ENCODE data around the gene COL20A1.
"Not testable (repeated sequence)": the region's sequence is repeated elsewhere in the genome, so short reads cannot be mapped to it uniquely, and the experiment has no call there.

COL20A1 gene

DNA sequence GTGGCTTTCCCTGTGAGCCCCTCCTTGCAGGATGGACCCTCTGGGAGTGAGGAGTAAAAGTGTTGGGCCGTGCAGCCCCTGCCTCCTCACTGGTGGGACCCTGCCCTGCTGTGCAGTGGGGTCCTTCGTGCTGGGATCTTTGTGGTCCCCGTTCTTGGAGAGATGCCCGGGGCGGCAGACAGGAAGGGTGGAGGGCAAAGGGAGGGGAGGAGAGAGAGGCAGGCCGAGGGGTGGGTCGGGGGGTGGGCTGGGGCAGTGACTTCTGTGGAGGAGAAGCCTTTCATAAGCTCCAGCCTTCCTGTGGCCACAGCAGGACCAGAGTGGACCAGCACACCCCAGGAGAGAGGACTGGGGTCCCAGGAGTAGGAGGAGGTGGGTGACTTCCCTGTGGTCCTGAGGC, at the start of gene COL20A1:
Gene COL20A1, plus strand, starts transcription at position 283 of the 400 bp plus-strand sequence. CDS start 1,922 bp downstream, outside the sequence.
- no peak for DNase-seq

DNA sequence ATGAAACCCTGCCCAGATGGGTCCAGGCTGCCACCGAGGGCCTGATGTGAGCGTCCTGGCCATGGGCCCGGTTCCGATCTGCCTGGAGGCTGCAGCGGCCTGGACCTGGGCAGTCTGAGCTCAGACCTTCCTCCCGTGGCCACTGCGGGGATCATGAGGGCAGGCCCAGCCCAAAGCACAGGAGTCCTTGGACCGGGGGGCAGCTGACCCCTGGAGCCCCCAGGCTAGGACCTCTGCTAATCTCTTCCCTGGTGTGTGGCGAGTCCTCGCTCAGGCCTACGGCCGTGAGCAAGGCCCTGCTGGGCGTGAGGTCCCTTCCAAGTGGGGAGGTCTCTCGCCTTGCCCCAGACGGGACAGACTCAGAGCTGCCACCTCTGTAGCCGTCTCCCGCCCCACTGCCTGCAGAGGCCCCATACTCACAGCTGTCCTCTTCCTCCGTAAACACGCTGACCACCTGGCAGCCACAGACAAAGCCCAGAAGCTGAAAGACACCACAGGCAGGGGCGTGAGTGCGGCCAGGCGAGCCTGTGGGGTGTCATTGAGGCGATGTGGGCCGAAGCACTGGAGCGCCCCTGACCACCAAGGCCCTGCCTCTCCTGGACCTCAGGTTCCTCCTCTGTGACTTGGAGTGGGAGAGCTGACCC, 49.3 kb upstream of the COL20A1 start:
- DNase-seq, result no peak

DNA sequence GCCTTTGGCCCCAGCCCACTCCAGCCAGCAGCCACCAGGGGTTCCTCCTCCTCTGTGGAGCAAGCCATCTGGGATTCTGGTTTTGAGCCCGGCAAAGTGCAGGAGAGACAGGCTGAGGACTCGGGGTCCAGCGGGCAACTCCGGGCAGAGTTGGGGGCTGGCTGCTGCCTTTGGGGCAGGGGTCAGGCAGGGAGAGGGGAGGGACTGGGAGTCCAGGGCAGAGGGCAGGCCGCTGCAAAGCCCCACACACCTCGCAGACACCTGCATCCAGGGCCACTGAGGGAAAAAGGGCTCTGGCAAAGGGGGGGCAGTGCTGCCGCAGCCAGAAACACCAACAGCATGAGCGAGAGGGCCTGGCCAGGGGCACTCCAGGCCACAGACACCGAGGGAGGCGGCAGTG, 48.5 kb upstream of the COL20A1 start:
- no peak for DNase-seq

DNA sequence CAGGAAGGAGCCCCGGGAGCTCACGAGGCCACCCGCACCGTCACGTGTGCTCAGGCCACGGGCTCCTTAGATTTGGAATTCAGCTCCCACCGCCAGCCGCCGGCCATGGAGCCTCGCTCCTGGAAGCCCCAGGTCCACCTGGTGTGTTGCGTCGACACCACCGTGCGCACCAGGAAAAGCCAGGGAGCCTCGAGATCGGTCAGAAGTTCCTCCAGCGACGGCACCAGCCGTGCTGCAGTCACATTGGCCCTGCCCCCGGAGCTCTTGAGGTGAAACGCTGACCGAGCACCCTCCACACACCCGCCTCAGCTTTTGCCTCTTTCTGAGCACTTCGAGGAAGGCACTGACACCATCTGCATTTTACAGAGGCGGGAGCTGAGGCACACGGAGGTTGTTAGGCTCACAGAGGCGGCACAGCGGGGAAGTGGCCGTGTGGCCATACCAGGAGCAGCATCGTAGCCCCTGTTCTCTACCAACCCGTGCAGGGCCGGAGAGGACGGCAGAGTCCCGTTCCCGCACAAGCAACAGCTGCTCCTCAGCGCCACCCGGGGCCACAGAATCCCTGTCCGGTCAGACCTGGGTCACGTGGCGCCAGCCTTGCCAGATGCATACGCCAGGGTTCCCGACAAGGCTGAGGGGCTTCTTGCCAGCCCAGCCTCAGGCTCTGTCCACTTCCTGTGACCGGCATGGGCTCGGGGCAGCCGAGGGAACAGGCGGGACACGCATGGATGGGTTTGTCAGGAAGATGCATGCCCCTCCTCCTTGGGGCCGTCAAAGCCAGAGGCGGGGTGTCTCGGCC, 46.3 kb upstream of the COL20A1 start:
- no peak for DNase-seq

DNA sequence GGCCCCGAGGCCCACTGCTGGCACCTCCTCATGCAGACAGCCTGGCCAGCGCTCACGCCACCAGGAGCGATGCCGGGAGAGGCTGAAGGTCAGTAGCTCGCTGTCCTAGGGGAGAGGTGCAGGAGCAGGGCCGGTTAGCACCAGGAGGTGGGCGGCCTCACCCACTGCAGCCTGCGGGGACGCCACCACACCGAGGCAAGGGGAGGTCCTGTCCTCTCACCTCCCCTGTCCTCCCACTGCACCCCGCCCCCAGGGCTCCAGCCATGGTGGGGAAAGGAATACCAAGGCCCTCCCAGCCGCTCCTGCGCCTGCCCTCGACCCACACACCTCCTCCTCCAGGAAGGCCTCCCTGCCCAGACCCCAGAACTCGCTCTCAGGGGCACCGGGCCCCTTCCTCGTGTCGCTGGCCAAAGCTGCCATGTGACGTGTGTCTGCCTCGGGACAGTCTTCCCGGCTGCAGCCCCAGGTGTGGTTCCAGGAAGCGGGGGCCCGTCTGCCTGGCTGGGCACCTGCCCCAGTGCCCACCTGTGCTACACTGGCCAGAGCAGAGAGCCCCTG, 45.2 kb upstream of the COL20A1 start:
- DNase-seq, result no peak

DNA sequence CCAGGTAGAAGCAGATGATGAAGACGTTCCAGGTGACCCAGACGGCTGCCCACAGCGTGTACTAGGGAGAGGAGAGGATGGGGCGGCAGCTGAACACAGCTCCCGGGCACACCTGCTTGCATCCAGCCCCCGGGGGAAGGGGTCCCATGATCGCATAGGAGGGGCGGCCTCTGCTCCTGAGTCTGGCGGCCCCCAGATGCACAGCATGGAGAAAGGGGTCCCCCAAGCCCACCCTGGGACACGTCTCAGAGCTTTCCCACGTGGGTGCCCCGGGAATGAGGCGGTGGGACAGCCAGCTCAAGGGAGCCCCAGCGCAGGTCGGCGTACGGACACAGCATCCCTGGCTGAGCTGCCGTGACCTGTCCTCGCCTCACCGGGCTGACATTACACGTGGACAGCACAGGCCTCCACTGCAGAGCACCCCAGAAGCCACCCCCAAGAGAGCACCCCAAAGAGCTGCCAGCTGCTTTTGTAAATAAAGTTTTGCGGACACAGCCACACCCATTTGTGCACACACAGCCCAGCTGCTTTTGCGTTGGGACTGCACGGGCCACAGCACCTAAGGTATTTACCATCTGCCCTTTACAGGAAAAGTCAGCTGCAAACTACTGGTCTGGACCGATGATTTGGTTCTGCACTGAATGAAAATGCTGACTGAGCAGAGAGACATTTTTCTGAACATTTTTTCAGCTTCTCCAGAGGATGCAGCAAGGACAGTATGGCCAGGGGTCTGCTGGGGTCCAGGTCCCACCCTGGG, 44.0 kb upstream of the COL20A1 start:
- no peak for DNase-seq

DNA sequence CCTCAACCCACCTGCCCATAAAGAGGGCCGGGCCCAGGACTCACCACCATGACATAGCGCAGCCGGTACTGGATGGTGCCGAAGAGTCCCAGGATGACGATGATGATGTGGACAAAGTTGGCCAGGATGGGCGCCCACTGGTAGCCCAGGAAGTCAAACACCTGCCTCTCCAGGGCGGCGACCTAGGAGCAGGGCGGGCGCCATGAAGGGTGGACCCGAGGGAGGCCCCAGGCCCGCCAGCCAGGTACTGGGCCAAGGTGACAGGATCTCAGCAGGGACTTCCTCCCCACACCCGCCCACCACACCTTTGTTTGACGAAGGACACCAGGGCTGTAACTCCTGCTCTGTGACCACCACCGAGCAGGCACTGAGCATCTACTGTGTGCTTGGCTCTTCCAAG, 43.1 kb upstream of the COL20A1 start:
- no peak for DNase-seq

DNA sequence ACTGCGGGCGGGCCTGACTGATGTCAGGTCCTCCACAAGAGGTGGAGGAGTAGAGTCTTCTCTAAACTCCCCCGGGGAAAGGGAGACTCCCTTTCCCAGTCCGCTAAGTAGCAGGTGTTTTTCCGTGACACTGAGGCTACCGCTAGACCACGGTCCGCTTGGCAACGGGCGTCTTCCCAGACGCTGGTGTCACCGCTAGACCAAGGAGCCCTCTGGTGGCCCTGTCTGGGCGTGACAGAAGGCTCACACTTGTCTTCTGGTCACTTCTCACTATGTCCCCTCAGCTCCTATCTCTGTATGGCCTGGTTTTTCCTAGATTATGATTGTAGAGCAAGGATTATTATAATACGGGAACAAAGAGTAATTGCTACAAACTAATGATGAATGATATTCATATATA, 41.6 kb upstream of the COL20A1 start:
- DNase-seq, result not testable (repeated sequence)

DNA sequence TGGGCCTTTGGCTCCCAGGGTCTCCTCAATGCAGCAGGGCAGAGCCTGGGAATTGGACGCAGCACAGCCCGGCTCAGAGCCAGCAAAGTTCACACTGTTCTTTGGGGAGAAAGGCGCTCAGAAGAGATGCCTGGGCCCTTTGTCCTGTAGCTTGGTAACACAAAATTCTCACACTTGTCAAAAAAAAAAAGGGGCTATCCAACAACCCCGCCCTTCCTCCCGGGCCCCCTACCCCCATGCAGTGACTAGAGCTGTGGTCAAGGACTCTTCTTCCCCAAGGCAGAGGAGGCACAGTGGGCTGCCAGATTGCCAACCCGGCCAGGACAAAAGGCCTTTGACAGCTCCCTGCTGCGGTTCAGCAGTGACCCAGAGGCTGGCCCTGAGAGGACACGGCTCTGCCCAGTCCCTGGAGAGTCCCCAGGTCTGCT, 40.7 kb upstream of the COL20A1 start:
- no peak for DNase-seq

DNA sequence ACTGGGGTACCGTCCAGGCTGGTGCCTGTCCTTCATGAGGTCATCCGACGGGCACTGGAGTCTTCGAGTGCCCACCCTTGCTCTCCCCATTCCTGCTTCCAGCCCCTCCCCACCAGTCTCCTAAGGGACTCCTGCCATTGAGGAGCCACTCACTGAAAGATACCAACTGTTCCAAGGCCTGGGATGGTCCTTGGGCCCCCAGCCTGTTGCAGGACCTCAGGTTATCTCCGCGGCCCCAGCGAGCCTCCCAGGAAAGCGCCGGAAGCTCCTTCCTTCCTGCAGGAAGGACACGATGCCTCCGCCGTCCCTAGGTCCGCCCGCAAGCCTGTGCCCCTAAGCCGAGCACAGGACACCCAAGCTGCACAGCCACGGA, 39.9 kb upstream of the COL20A1 start:
- no peak for DNase-seq

DNA sequence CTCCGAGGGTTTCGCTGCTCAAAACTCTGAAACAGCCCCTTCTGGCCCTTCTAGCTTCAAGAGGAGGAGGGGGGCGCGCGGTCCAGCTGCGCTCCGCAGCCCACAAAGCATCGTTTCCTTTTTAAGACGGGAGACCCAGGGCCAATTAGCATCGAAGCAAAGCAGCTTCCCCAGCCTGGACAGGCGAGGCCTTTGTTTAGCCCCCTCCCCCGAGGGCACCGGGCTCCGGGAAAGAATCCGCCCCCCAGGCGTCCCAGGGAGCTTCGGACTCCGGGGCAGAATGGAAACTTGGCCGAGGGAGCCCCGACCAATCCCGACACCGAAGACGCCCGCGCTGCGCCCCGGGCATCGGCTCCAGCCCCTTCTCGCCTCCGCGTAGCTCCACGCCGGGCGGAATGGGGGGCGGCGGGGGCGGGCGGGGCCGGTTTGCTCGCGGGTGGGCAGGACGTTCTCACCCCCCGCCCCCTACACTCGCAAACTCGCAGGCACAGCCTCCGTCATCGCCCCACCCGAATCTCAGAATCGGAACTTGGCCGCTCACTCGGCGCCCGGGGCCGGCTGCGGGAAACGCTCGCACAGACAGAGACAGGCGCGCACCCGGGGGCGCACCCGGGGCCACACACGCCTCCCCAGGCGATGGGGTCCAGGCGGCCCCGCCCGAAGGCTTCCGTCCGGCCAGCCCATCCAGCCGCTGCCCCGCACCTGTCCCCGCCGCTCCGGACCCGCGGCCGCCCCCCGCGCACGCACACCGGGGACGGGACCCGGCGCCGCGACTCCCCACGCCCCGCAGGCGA, 39.4 kb upstream of the COL20A1 start:
- DNase-seq, result no peak

DNA sequence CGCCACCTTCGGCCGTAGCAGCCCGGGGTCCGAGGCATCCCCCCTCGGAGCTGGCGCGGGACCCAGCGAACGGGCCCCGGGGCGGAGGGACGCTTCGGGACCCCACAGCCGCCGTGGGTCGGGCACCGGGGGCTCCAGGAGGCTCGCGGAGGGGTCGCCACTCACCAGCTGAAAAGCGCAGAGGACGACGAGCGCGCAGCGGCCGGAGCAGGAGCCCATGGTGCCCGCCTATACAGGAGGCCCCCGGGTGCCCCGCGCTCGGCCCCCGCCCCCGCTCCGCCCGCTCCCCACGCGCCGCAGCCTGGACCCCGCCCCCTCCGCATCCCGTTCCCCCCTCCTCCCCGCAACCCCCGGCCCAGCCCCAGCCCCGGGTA, 38.8 kb upstream of the COL20A1 start, which contains the start of gene NKAIN4:
Gene NKAIN4, minus strand, starts transcription at position 232 of the 374 bp plus-strand sequence. Its CDS starts 13 bp downstream, at position 219.
- DNase-seq, result no peak

DNA sequence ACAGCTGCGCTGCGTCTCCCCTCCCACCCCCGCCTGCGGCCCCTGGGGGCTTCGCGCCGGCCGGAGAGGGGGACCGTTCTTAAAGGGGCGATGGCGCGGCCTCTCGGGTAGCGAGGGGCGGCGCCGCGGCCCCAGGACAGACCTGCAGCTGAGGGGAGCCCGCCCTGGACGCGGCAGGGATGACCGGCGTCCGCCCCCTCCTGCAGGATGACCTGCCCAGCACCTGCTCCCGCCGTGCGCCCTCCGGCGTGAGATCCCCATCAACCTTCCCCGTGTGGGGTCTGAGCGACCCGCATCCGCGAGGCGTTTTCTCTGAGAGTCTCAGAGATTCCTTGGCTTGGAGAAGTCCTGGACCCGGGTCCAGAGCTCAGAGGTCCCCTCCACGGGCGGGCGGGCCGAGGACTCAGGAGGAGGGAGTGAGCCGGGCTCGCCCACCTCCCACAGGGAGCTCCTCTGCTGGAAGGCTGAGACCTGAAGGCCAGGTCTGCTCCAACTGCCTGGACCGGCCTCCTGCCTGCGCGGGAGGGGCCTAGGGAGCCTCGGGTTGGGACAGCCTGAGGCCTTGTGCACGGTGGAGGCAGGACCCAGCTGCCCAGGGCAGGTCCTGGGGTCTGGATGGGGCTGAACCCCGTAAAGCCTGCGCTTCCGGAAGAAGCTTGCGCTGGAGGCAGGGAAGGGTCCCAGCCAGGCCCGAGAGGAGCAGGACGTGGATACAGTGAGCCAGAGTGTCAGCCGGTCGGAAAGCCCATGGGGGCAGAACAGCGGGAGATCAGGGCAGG, 38.2 kb upstream of the COL20A1 start:
- DNase-seq, result no peak

DNA sequence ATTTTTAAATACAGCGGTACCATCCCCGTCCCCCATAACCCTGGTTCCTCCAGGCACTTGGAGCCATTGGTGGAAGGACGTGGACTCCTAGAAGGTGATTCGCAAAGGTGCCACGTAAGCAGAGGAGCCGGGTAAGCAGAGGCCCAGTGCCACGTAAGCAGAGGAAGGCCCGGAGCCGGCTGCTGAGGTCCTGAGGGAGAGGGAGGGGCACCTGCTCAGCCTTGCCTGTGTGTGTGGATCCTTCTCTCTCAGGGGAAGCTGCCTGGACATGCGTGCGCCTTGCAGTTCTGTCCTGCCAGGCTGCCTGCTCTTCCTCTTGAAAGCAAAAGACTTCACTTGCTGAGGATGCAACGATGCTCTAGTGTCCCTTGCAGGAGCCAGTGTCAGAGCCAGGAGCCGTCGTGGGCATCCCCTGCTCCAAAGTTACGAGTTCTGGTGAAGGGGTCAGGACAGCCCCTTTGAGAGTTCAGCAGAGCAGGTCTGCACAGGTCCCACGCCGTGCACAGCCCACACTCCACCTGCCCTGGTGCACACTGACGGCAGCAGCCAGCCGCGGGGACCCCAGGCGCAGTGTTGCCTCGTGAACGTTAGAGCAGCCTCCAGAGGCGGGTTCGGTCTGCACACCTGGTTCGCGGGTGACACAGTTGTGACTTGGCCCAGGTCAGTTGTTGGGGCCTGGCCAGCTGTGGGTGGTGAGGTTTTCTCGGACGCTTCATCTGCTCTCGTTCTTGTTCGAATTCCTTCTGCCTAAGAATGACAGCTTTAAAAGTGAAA, 36.9 kb upstream of the COL20A1 start:
- DNase-seq, result no peak

DNA sequence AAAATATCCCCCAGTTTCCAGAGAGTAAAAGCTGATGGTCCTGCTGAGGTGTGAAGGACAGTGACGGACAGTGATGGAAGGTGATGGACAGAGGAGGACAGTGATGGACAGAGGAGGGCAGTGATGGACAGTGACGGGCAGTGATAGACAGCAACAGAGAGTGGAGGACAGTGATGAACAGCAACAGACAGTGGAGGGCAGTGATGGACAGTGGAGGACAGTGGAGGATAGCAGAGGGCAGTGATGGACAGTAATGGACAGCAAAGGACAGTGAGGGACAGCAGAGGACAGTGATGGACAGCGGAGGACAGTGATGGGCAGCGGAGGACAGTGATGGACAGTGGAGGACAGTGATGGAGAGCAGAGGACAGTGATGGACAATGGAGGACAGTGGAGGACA, 36.0 kb upstream of the COL20A1 start:
- no peak for DNase-seq

DNA sequence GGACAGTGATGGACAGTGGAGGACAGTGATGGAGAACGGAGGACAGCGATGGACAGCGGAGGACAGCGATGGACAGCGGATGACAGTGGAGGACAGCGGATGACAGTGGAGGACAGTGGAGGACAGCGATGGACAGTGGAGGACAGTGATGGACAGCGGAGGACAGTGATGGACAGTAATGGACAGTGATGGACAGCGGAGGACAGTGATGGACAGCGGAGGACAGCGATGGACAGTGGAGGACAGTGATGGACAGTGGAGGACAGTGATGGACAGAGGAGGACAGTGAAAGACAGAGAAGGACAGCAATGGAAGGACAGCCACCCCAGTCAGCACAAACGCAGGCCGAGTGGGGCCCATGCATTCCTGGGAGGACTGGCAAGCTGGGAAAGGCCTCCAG, 35.4 kb upstream of the COL20A1 start:
- DNase-seq, result no peak

DNA sequence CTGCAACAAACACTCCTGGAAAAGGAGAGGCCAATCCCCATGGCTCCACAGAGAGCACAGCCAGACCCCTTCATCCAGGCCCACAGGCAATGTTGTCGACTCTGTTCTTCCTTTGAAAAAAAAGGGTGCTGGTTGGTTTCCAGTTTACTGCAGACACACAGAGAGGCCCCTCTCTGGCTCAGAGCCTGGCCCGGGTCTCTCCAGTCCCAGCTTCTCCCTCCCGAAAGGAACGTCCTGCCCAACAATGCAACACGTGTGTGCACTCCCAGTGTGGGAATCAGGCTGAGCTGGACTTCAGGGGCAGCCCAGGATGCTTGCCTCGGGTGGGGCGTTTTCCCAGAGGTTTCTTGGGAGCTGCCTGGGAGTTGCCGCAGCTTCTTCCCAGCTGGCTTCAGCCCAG, 34.2 kb upstream of the COL20A1 start:
- DNase-seq, result no peak

DNA sequence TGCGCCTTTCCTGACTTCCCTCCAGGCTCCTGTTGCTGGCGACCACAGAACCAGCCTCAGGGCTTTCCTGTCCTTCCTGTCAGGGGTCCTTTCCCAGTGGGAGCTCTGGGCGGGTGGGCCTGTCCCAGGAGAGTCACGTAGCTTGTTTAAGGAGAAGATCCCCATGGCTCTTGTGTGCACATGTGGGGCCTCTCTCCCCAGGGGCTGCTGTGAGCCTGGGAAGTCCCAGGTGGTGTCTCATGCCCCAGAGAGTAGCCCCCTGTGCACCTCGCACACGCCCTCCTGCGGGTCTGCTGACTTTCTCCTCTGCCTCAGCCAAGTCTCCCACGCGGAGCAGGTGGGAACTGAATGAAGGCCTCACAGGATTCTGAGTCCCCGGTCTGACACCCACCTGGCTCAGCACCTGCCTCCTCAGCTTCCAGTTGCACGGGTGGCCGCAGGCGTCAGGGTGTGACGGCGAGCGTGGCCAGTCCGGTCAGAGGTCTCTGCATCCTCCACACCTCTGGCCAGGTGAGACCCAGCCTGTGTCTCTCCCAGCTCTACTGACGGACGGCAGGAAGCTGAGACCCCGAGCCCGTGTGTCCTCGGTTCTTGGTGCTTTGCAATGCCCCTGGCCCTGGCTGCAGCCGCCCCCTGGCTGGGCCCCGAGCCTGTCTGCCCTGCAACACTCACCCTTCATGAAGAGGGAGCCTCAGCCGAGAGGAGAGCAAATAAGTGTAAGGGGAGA, 33.1 kb upstream of the COL20A1 start:
- no peak for DNase-seq

DNA sequence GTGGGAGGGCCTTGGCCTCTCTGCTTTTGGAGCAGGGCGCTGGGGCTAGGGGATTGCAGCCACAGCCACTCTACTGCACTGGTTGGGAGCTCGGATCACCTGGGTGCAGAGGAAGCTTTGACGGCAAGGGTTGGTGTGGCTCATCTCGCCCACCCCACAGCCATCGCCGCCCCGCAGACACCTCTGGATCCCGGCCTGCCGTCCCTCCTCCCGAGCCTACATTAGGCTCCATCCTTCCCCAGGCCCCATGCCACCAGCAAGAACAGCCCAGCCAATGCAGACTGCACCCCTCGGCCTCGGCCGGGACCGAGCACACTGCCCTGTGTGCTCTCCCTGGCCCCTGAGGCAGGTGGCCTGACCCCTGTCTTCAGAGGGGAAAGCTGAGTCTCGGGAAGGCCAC, 32.5 kb upstream of the COL20A1 start:
- DNase-seq, result no peak
